Spleen (tissue), 11 donors: ENCODE results near the gene RNF157. TPM values are rescaled to one million over a fixed set of nuclear protein-coding genes. Genes with fewer than 3 reads are reported as not detected.

Source experiments
- DNase-seq: peaks from one replicate; pipeline ENCODE4 v3.0.0-alpha.2; 2020
- H3K27ac ChIP-seq, 8 donors: fragments of 200-600 bp; sonication (generic) in 7 of 8; 1 replicate in 4 of 8; 2 replicates in 4 of 8; pipeline versions ENCODE4 v1.5.0 to v1.8.0; 2016 to 2021; ENCODE audit warnings: inconsistent platforms in 4 of 8, mild to moderate bottlenecking in 4 of 8, moderate library complexity in 1 of 8
- H3K27me3 ChIP-seq, 7 donors: fragments of 200-600 bp; sonication (generic) in 6 of 7; replicated peaks in 1 of 7; 1 replicate in 4 of 7; 2 replicates in 3 of 7; pipeline versions ENCODE4 v1.5.0 to v1.8.0; 2016 to 2021; ENCODE audit warnings: inconsistent platforms in 3 of 7, mild to moderate bottlenecking in 1 of 7
- H3K36me3 ChIP-seq, 6 donors: fragments of 200-600 bp; sonication (generic) in 5 of 6; 1 replicate in 4 of 6; 2 replicates in 2 of 6; pipeline versions ENCODE4 v1.5.0 to v1.8.0; 2016 to 2021; ENCODE audit warnings: inconsistent platforms in 2 of 6
- H3K4me1 ChIP-seq, 6 donors: fragments of 200-600 bp; sonication (generic) in 5 of 6; 1 replicate in 3 of 6; 2 replicates in 3 of 6; pipeline versions ENCODE4 v1.5.0 to v1.8.0; 2016 to 2021; ENCODE audit warnings: inconsistent platforms in 3 of 6
- H3K4me3 ChIP-seq, 8 donors: fragments of 200-600 bp; sonication (generic) in 7 of 8; 1 replicate in 4 of 8; 2 replicates in 4 of 8; pipeline versions ENCODE4 v1.5.0 to v1.8.0; 2016 to 2021; ENCODE audit warnings: inconsistent platforms in 4 of 8, mild to moderate bottlenecking in 4 of 8, moderate library complexity in 2 of 8
- H3K9me3 ChIP-seq, 8 donors: fragments of 200-600 bp; sonication (generic) in 7 of 8; 1 replicate in 4 of 8; 2 replicates in 4 of 8; pipeline versions ENCODE4 v1.5.0 to v1.8.0; 2016 to 2021; ENCODE audit warnings: inconsistent platforms in 4 of 8
- POLR2A ChIP-seq, 3 donors: fragments of 450-650 bp; IDR thresholded peaks; one replicate each; pipeline ENCODE4 v1.5.1; 2017; ENCODE audit warnings: antibody characterized with exemption in 3 of 3, mild to moderate bottlenecking in 1 of 3
- POLR2AphosphoS5 ChIP-seq, 3 donors: sonication (generic); formaldehyde crosslinking; IDR thresholded peaks; one replicate each; pipeline ENCODE4 v1.5.1; 2017; ENCODE audit warnings: antibody characterized with exemption in 3 of 3
- WGBS, 5 donors: extraction: QIAGEN DNeasy Blood & Tissue Kit in 3 of 5; methylation state at CpG; one replicate each; pipeline versions ENCODE4 v1.1.5 to v1.1.7; 2013 to 2018; 5-methylcytosine and 5-hydroxymethylcytosine counted together
- intact Hi-C: fragments of 100-400 bp; cut with DNase I; formaldehyde crosslinking; loops from one replicate; pipeline ENCODE4 v1.15.0; 2023; ENCODE audit warnings: low total_unique reads
- polyA plus RNA-seq, 3 donors: library from polyadenylated mRNA; stranded (reverse); fragments of 200-250 nt; gene quantifications; one replicate each; pipeline ENCODE4 v1.2.1, GENCODE V29; 2013
- total RNA-seq, 7 donors: library from RNA; depleted of rRNA in 3 of 7; stranded (reverse); fragments of >200 nt in 3 of 7; fragmentation: NEBNext Ultra II Directional in 4 of 7; extraction: Animal tissue kit (Norgen Biotek cat#: 25700) in 4 of 7; gene quantifications; one replicate each; pipeline versions ENCODE4 v1.1.0 to v1.2.1, GENCODE V29; 2016 to 2021
- TF ChIP-seq, protein P1 (sequence below), 11 experiments: fragments of 200-600 bp in 7 of 11; fragments of 450-650 bp in 4 of 11; sonication (generic) in 4 of 11; IDR thresholded peaks in 8 of 11; conservative IDR thresholded peaks in 3 of 11; 1 replicate in 7 of 11; 2 replicates in 4 of 11; pipeline versions ENCODE4 v1.4.0 to v1.8.0; 2016 to 2021; ENCODE audit warnings: antibody characterized with exemption in 11 of 11, inconsistent platforms in 4 of 11, mild to moderate bottlenecking in 1 of 11
- donor health status: healthy with polysubstance abuse.
- donor health status: DM: no; HTN: no; CAD: no; lungs with moderate emphysema.
- donor health status: DM: no; HTN: no; CAD: no.
- donor health status: Bipolar disorder and iron deficiency.
- donor health status: healthy.
- donor health status: DM: no; HTN: no; CAD: no.
- donor health status: DM: yes; HTN: yes; CAD: no.

Gene RNF157
- total and polyA plus RNA-seq, 10 donors, result 0.89 to 13.0 (median 7.6) TPM

- no peak overlapping the region for H3K27ac ChIP-seq
- H3K9me3 ChIP-seq, result no peaks in the 10 kb centered on the region
- TF ChIP-seq, protein P1, sequence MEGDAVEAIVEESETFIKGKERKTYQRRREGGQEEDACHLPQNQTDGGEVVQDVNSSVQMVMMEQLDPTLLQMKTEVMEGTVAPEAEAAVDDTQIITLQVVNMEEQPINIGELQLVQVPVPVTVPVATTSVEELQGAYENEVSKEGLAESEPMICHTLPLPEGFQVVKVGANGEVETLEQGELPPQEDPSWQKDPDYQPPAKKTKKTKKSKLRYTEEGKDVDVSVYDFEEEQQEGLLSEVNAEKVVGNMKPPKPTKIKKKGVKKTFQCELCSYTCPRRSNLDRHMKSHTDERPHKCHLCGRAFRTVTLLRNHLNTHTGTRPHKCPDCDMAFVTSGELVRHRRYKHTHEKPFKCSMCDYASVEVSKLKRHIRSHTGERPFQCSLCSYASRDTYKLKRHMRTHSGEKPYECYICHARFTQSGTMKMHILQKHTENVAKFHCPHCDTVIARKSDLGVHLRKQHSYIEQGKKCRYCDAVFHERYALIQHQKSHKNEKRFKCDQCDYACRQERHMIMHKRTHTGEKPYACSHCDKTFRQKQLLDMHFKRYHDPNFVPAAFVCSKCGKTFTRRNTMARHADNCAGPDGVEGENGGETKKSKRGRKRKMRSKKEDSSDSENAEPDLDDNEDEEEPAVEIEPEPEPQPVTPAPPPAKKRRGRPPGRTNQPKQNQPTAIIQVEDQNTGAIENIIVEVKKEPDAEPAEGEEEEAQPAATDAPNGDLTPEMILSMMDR (IDR thresholded peaks at IDR 0.05 in 8 of 11, conservative IDR thresholded peaks at IDR 0.05 in 3 of 11), result no peak
- TF ChIP-seq POLR2AphosphoS5 (IDR thresholded peaks at IDR 0.05) (no peak), POLR2A (IDR thresholded peaks at IDR 0.05) (no peak)
- no peak for DNase-seq
- intact Hi-C loops, result no loop called here
- H3K4me3 ChIP-seq, result no peak overlapping the region
- WGBS, 5 donors, result 85 to 94% (median 87%) methylated on average over 7 of the region's 7 CpGs
- no peaks in the 10 kb centered on the region for H3K4me1 ChIP-seq
- no peaks in the 10 kb centered on the region for H3K27me3 ChIP-seq
- H3K36me3 ChIP-seq, result no peaks in the 10 kb centered on the region
Measured at GRCh38 chr17:76219670-76220383, 20.5 kb downstream of the RNF157 start.

GRCh38 chr17:76217081-76217480 lies 23.2 kb downstream of the RNF157 start:
- WGBS, 5 donors, result 94 to 99% (median 97%) methylated on average over 3 of the region's 3 CpGs

DNA sequence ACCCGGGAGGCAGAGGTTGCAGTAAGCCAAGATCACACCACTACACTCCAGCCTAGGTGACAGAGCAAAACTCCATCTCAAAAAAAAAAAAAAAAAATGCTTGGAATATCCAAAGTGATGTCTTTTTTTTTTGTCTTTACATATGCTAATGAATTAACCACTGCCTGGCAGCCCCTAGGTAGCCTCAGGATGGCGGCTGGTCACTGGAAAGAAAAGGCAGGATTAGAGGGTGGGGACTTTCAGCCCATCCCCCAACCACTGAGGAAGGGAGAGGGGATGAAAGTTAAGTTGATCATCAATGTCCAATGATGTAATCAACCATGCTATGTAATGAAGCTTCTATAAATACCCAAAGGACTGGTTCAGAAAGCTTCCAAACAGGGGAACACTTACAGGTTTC lies 26.8 kb downstream of the RNF157 start:
- Histone ChIP-seq H3K9me3 (no peaks in the 10 kb centered on the region), H3K27me3 (peaks cover 0 to 4% (median 0%) of the 10 kb centered on the region in 7 donors), H3K4me1 (peaks cover 0 to 9% (median 0%) of the 10 kb centered on the region in 6 donors), H3K4me3 (no peak overlapping the region), H3K36me3 (peaks cover 0 to 5% (median 0%) of the 10 kb centered on the region in 6 donors), H3K27ac (no peak overlapping the region)
- WGBS, 5 donors, result 86 to 100% (median 95%) methylated on average over 2 of the region's 2 CpGs
- TF ChIP-seq, protein P1 (IDR thresholded peaks at IDR 0.05 in 8 of 11, conservative IDR thresholded peaks at IDR 0.05 in 3 of 11), result no peak
- TF ChIP-seq POLR2A (IDR thresholded peaks at IDR 0.05) (no peak), POLR2AphosphoS5 (IDR thresholded peaks at IDR 0.05) (no peak)
- intact Hi-C loops, result no loop called here
- DNase-seq, result no peak

More at GRCh38 chr17:76217081-76217480, 23.2 kb downstream of the RNF157 start:
- H3K27me3 ChIP-seq, result peaks cover 0 to 4% (median 0%) of the 10 kb centered on the region in 7 donors
- H3K36me3 ChIP-seq, result no peaks in the 10 kb centered on the region
- H3K4me3 ChIP-seq, result no peak overlapping the region
- TF ChIP-seq POLR2AphosphoS5 (IDR thresholded peaks at IDR 0.05) (no peak), POLR2A (IDR thresholded peaks at IDR 0.05) (no peak)
- TF ChIP-seq, protein P1 (IDR thresholded peaks at IDR 0.05 in 8 of 11, conservative IDR thresholded peaks at IDR 0.05 in 3 of 11), result no peak
- intact Hi-C loops, result no loop called here
- no peaks in the 10 kb centered on the region for H3K9me3 ChIP-seq
- no peak overlapping the region for H3K27ac ChIP-seq
- no peak for DNase-seq
- H3K4me1 ChIP-seq, result peaks cover 0 to 4% (median 0%) of the 10 kb centered on the region in 6 donors

DNA sequence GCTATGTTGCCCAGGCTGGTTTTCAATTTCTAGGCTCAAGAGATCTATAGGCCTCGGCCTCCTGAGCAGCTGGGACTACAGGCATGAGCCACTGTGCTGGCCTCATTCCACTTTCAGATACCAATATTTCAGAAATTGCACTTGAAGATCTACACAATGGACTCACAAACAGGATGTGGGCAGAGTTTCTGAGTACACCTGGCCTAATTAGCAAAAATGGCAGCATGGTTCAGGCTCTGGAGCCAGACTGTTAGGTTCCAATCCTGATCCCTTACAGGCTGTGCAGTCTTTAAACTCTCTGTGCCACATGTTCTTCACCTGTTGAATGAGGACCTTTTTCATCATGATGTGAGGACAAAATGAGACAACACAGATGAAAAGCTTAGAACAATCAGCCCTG lies 32.2 kb downstream of the RNF157 start:
- Histone ChIP-seq H3K4me3 (no peak overlapping the region), H3K27ac (peak overlapping the region in 4 of 8 donors; percentile 38 to 59 (median 48)), H3K9me3 (no peaks in the 10 kb centered on the region), H3K4me1 (peaks cover 0 to 33% (median 8%) of the 10 kb centered on the region in 6 donors), H3K36me3 (peaks cover 0 to 5% (median 0%) of the 10 kb centered on the region in 6 donors), H3K27me3 (peaks cover 0 to 4% (median 0%) of the 10 kb centered on the region in 7 donors)
- intact Hi-C loops, result no loop called here
- no peak for DNase-seq
- TF ChIP-seq POLR2A (IDR thresholded peaks at IDR 0.05), result no peak
- 79 to 88% (median 86%) methylated on average over 1 of the region's 1 CpG for WGBS, 5 donors
